Measurements from ENCODE around the gene B4GALT3. TPM values are rescaled to one million over a fixed set of nuclear protein-coding genes. Genes with fewer than 3 reads are reported as not detected.

B4GALT3 gene
- total and polyA plus RNA-seq, 2 of the 8 experiments (the other 6 are each of a cell fraction or from before 2014, with no cell fraction given), result 42.3 to 43.0 TPM

DNA sequence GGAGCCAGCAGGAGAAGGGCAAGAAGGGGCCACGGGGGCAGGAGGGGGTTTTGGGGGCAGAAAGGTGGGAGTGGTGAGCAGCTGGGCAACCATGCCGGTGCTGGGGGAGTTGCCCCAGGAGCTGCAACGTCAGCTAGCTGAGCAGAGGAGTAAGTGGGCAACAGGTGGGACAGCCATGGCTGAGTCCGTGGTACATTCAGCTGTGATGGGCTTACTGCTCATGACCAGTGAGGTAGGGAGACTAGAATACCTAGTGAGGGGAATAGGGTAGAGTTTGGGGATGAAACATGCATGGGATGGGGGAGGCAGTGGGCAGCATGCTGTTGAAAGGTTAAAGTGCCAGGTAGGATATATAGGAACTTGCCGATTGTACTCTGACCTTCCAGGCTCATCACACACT, 15.7 kb downstream of the B4GALT3 start:
- Histone ChIP-seq H3K9me3 (ENCODE audit: insufficient read depth in 2 of 2, low read depth in 1 of 2, low read length in 1 of 2) (no peaks in the 10 kb centered on the region), H3K23me2 (ENCODE audit: low read depth, low read length) (peaks cover 14% of the 10 kb centered on the region), H2AFZ (ENCODE audit: low read length) (no peak overlapping the region), H2AK5ac (ENCODE audit: low read depth, low read length) (no peak overlapping the region), H2BK20ac (ENCODE audit: low read length) (no peak overlapping the region), H3K27ac (ENCODE audit: low read depth, low read length) (no peak overlapping the region), H4K20me1 (replicated peaks in 1 of 2; ENCODE audit: control insufficient read depth in 1 of 2, insufficient read depth in 2 of 2, low read length in 2 of 2) (no peaks in the 10 kb centered on the region), H3K4me1 (replicated peaks in 1 of 4; ENCODE audit: control insufficient read depth in 3 of 4, insufficient read depth in 4 of 4, low read length in 3 of 4) (peaks cover 0 to 20% (median 8%) of the 10 kb centered on the region in 4 experiments; a peak in 5 of 7 replicates), H3K27me3 (replicated peaks in 1 of 4; ENCODE audit: control insufficient read depth in 3 of 4, extremely low read depth in 1 of 4, insufficient read depth in 3 of 4, low read length in 3 of 4) (no peaks in the 10 kb centered on the region), H3K4ac (replicated peaks; ENCODE audit: insufficient read length, low read depth, low read length) (no peak overlapping the region), H4K91ac (replicated peaks; ENCODE audit: insufficient read length, low read length) (no peak overlapping the region), H2BK120ac (replicated peaks; ENCODE audit: low read depth, low read length) (no peak overlapping the region), H3K9ac (replicated peaks in 1 of 4; ENCODE audit: extremely low read depth in 1 of 4, low read depth in 3 of 4, low read length in 3 of 4) (no peak overlapping the region), H3K56ac (replicated peaks; ENCODE audit: insufficient read length, low read depth, low read length) (no peak overlapping the region), H4K8ac (ENCODE audit: extremely low read depth, insufficient read depth, low read length) (no peak overlapping the region), H3K4me2 (ENCODE audit: insufficient read depth in 1 of 2, low read depth in 2 of 2, low read length in 2 of 2) (no peak overlapping the region), H2BK5ac (ENCODE audit: low read depth, low read length) (no peak overlapping the region), H3K23ac (ENCODE audit: insufficient read length) (no peak overlapping the region), H4K5ac (ENCODE audit: insufficient read length, low read depth, low read length) (no peak overlapping the region), H2BK15ac (ENCODE audit: low read length) (no peak overlapping the region), H3K18ac (ENCODE audit: extremely low read depth, low read length) (no peak overlapping the region), H3K79me1 (ENCODE audit: low read depth, low read length) (no peaks in the 10 kb centered on the region; the same call in 1 of the 2 replicates), H3K4me3 (ENCODE audit: extremely low read depth in 1 of 4, insufficient read depth in 2 of 4, low read depth in 3 of 4, low read length in 4 of 4) (no peak overlapping the region), H3K14ac (ENCODE audit: insufficient read length) (no peak overlapping the region), H3K36me3 (ENCODE audit: control insufficient read depth in 2 of 4, insufficient read depth in 4 of 4, low read length in 3 of 4) (peaks cover 2 to 12% (median 7%) of the 10 kb centered on the region in 4 experiments; a peak in 5 of 8 replicates), H3K79me2 (ENCODE audit: control insufficient read depth in 1 of 2, insufficient read depth in 2 of 2, low read length in 2 of 2) (no peaks in the 10 kb centered on the region; a peak in 1 of 4 replicates), H2BK12ac (ENCODE audit: low read depth, low read length) (no peak overlapping the region)
- 97% methylated on average over 3 of the region's 5 CpGs; no CpG with 5 or more reads in 1 of the 2 experiments for WGBS, 2 experiments (ENCODE audit: extremely low coverage in 1 of 2, insufficient coverage in 1 of 2, insufficient read length in 1 of 2, insufficient replicate concordance in 2 of 2, low coverage in 1 of 2, low lambda C conversion rate in 2 of 2, missing lambda C conversion rate in 1 of 2)
- FAIRE-seq (no peak), DNase-seq (ENCODE audit: low read depth in 1 of 2, low spot score in 2 of 2) (no peak)
- CTCF ChIA-PET (ENCODE audit: partially characterized antibody), result interaction anchor here (0.7 to 5.2 kb wide), 6 partner anchors 7 to 151 kb away, joined by 3 to 32 read pairs (median 3); partner anchors contain the start of gene UFC1
- POLR2A ChIA-PET (ENCODE audit: partially characterized antibody), result interaction anchor here (1.7 to 2.2 kb wide), 2 partner anchors 8 to 29 kb away, joined by 4 to 8 read pairs; partner anchors contain the start of genes DEDD and UFC1
- TF ChIP-seq ZNF274 (IDR thresholded peaks at IDR 0.05; ENCODE audit: borderline replicate concordance, extremely low read depth, low read length) (no peak), MAFK (IDR thresholded peaks at IDR 0.05; ENCODE audit: low read depth, low read length) (no peak), CEBPB (IDR thresholded peaks at IDR 0.05; ENCODE audit: low read depth, low read length) (no peak), HDAC2 (IDR thresholded peaks at IDR 0.05; ENCODE audit: borderline replicate concordance in 1 of 2, low read depth in 2 of 2, low read length in 2 of 2) (no peak), SIX5 (IDR thresholded peaks at IDR 0.05; ENCODE audit: low read depth, low read length) (no peak), TEAD4 (IDR thresholded peaks at IDR 0.05; ENCODE audit: low read depth, low read length) (no peak), FOSL1 (IDR thresholded peaks at IDR 0.05; ENCODE audit: insufficient read depth, low read depth, low read length) (no peak)
- TF ChIP-seq, protein P1, sequence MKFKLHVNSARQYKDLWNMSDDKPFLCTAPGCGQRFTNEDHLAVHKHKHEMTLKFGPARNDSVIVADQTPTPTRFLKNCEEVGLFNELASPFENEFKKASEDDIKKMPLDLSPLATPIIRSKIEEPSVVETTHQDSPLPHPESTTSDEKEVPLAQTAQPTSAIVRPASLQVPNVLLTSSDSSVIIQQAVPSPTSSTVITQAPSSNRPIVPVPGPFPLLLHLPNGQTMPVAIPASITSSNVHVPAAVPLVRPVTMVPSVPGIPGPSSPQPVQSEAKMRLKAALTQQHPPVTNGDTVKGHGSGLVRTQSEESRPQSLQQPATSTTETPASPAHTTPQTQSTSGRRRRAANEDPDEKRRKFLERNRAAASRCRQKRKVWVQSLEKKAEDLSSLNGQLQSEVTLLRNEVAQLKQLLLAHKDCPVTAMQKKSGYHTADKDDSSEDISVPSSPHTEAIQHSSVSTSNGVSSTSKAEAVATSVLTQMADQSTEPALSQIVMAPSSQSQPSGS (IDR thresholded peaks at IDR 0.05; ENCODE audit: low read length), result no peak
- TF ChIP-seq, protein P2, sequence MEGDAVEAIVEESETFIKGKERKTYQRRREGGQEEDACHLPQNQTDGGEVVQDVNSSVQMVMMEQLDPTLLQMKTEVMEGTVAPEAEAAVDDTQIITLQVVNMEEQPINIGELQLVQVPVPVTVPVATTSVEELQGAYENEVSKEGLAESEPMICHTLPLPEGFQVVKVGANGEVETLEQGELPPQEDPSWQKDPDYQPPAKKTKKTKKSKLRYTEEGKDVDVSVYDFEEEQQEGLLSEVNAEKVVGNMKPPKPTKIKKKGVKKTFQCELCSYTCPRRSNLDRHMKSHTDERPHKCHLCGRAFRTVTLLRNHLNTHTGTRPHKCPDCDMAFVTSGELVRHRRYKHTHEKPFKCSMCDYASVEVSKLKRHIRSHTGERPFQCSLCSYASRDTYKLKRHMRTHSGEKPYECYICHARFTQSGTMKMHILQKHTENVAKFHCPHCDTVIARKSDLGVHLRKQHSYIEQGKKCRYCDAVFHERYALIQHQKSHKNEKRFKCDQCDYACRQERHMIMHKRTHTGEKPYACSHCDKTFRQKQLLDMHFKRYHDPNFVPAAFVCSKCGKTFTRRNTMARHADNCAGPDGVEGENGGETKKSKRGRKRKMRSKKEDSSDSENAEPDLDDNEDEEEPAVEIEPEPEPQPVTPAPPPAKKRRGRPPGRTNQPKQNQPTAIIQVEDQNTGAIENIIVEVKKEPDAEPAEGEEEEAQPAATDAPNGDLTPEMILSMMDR (IDR thresholded peaks at IDR 0.05; ENCODE audit: control extremely low read depth in 1 of 3, insufficient read depth in 1 of 3, low read depth in 1 of 3, low read length in 3 of 3), result no peak

Data from H1 (cell line).